Measurements from ENCODE around the gene PBX3. TPM values are rescaled to one million over a fixed set of nuclear protein-coding genes. Genes with fewer than 3 reads are reported as not detected.

Gene PBX3
- total and polyA plus RNA-seq, 9 donors, result 52.6 to 199 (median 119) TPM

DNA sequence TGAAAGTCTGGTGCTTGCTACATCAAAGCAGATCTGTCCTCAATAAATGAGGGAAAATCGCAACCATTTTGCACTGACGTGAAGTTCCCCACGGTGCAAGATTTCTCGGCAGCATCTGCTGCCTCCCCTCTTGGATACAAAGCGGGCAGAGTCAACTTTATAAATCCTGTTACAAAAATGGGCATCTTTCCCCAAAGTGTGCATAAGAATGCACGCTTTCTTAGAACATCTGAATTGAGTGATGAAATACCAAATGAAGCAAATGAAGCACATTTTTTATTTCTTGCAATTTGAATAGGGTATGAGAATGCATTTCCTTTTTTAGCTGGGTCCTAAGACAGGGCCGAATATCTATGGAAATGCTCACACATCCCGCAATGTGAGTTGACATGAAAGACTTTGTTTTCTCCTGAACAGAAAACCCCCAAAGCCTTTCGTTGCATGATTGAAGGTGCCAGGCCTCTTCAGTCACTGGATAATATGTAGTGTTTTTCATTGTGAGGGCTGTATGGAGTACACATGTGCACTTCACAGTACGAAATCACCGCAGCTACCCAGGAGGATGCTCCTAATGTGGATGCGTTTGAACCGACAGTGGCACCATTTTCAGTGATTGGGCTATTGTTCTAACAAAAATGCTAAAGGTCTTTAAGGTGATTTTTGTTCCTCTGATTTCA lies 20.6 kb upstream of the PBX3 start:
- Histone ChIP-seq H3K27ac (no peak overlapping the region), H3K27me3 (no peaks in the 10 kb centered on the region), H3K36me3 (no peaks in the 10 kb centered on the region), H3K4me3 (no peak overlapping the region), H3K4me1 (ENCODE audit: insufficient read depth) (no peaks in the 10 kb centered on the region), H3K9me3 (no peaks in the 10 kb centered on the region)
- intact Hi-C loops (cut with DNase I), result no loop called here
- 77 to 84% (median 82%) methylated on average over 13 of the region's 13 CpGs for WGBS, 3 donors
- no peak for TF ChIP-seq POLR2A (IDR thresholded peaks at IDR 0.05)
- TF ChIP-seq EP300 (IDR thresholded peaks at IDR 0.05), result no peak
- TF ChIP-seq, protein P1, sequence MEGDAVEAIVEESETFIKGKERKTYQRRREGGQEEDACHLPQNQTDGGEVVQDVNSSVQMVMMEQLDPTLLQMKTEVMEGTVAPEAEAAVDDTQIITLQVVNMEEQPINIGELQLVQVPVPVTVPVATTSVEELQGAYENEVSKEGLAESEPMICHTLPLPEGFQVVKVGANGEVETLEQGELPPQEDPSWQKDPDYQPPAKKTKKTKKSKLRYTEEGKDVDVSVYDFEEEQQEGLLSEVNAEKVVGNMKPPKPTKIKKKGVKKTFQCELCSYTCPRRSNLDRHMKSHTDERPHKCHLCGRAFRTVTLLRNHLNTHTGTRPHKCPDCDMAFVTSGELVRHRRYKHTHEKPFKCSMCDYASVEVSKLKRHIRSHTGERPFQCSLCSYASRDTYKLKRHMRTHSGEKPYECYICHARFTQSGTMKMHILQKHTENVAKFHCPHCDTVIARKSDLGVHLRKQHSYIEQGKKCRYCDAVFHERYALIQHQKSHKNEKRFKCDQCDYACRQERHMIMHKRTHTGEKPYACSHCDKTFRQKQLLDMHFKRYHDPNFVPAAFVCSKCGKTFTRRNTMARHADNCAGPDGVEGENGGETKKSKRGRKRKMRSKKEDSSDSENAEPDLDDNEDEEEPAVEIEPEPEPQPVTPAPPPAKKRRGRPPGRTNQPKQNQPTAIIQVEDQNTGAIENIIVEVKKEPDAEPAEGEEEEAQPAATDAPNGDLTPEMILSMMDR (IDR thresholded peaks at IDR 0.05), result no peak
- no peak for DNase-seq

DNA sequence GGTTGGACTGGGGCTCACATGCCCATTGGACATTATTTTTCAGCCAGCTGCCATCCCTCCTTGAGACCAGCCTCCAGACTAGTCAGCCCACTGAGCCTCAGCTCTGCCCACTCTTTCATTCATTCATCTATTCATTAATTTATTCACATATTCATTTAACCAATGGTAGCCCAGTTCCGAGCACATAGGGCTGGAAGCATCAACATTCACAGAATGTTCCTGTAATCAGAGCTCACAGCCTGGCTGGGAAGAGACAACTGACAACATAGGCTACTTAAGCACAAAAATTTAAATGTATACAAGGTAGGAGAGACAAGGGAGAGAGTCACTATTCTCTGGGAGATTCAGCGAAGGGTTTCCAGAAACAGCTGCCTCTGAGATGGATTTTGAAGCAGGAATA lies 17.0 kb upstream of the PBX3 start:
- Histone ChIP-seq H3K9me3 (no peaks in the 10 kb centered on the region), H3K27ac (no peak overlapping the region), H3K4me3 (no peak overlapping the region), H3K27me3 (no peaks in the 10 kb centered on the region), H3K36me3 (no peaks in the 10 kb centered on the region), H3K4me1 (ENCODE audit: insufficient read depth) (no peaks in the 10 kb centered on the region)
- DNase-seq, result no peak
- WGBS, 3 donors, result 90 to 93% (median 90%) methylated on average over 2 of the region's 2 CpGs
- TF ChIP-seq, protein P1 (IDR thresholded peaks at IDR 0.05), result no peak
- TF ChIP-seq POLR2A (IDR thresholded peaks at IDR 0.05), result no peak
- TF ChIP-seq EP300 (IDR thresholded peaks at IDR 0.05), result no peak
- intact Hi-C loops (cut with DNase I), result no loop called here

DNA sequence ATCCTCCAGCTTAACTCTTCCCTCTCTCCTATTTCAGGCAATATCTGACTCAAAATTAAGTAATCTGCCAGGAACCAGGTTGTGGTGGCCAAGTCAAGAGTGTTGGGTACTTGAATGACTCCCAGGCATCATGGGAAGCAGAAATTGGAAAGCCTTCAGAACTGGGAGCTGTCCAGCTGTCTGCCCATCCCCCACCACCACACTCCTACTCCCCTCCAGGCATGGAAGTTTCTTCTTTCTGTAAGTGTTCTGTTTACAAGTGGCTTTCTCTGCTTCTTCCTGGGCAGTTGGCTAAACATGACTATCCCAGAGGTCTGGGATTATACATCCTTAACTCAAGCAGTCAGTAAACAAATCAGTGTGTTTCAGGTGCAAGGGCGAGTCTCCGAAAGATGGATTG lies 14.6 kb upstream of the PBX3 start:
- 95 to 97% (median 96%) methylated on average over 2 of the region's 2 CpGs for WGBS, 3 donors

DNA sequence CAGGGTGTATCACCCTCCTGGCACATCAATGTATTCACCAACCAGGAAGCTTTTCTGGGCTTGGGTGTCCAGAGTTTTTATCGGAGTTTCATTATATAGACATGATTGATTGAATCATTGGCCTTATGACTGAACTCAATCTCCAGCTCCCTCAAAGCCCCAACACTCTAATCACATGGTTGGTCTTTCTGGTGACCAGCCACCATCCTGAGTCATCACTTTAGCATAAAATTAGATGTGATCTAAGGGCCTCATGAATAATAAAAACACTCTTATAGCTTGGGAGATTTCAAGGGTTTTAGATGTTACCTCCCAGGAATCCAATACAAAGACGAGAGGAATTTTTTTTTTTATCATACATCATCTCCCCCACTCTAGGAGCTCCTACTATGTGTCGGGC lies 7.7 kb upstream of the PBX3 start:
- Histone ChIP-seq H3K9me3 (no peaks in the 10 kb centered on the region), H3K4me1 (ENCODE audit: insufficient read depth) (no peaks in the 10 kb centered on the region), H3K27me3 (no peaks in the 10 kb centered on the region), H3K36me3 (no peaks in the 10 kb centered on the region), H3K4me3 (no peak overlapping the region), H3K27ac (no peak overlapping the region)
- intact Hi-C loops (cut with DNase I), result no loop called here
- 89 to 91% (median 89%) methylated on average over 3 of the region's 3 CpGs for WGBS, 3 donors
- DNase-seq, result no peak
- TF ChIP-seq, protein P1 (IDR thresholded peaks at IDR 0.05), result no peak
- no peak for TF ChIP-seq EP300 (IDR thresholded peaks at IDR 0.05)

More for the DNA sequence above, 14.6 kb upstream of the PBX3 start:
- no peak for TF ChIP-seq POLR2A (IDR thresholded peaks at IDR 0.05)
- TF ChIP-seq EP300 (IDR thresholded peaks at IDR 0.05), result no peak
- TF ChIP-seq, protein P1 (IDR thresholded peaks at IDR 0.05), result no peak
- intact Hi-C loops (cut with DNase I), result no loop called here
- no peak overlapping the region for H3K27ac ChIP-seq
- no peak for DNase-seq
- H3K9me3 ChIP-seq, result no peaks in the 10 kb centered on the region
- H3K27me3 ChIP-seq, result no peaks in the 10 kb centered on the region
- no peaks in the 10 kb centered on the region for H3K4me1 ChIP-seq (ENCODE audit: insufficient read depth)
- H3K36me3 ChIP-seq, result no peaks in the 10 kb centered on the region
- H3K4me3 ChIP-seq, result no peak overlapping the region

All from ovary (tissue), 9 donors.